ENCODE data around the gene WDFY2. TPM values are rescaled to one million over a fixed set of nuclear protein-coding genes. Genes with fewer than 3 reads are reported as not detected.

WDFY2 gene
- total RNA-seq, 1 donor from 2014 or later, result 20.7 TPM

GRCh38 chr13:51719394-51719793 lies 135.1 kb downstream of the WDFY2 start:
- H3K9me3 Mint-ChIP-seq, result no peaks in the 10 kb centered on the region
- no peak for DNase-seq (ENCODE audit: low read depth, low spot score)
- H3K27me3 Mint-ChIP-seq (ENCODE audit: low read depth), result no peaks in the 10 kb centered on the region
- H3K36me3 Mint-ChIP-seq (ENCODE audit: low read depth), result no peaks in the 10 kb centered on the region
- TF ChIP-seq CTCF (conservative IDR thresholded peaks at IDR 0.05), result no peak
- no peak overlapping the region for H3K4me3 Mint-ChIP-seq
- H3K27ac Mint-ChIP-seq (ENCODE audit: unreplicated experiment), result no peak overlapping the region
- peaks cover 9% of the 10 kb centered on the region for H3K4me1 Mint-ChIP-seq

GRCh38 chr13:51721496-51721895 lies 137.2 kb downstream of the WDFY2 start:
- Mint-ChIP-seq H3K36me3 (ENCODE audit: low read depth) (no peaks in the 10 kb centered on the region), H3K27ac (ENCODE audit: unreplicated experiment) (no peak overlapping the region), H3K27me3 (ENCODE audit: low read depth) (no peaks in the 10 kb centered on the region), H3K4me1 (peaks cover 9% of the 10 kb centered on the region), H3K9me3 (no peaks in the 10 kb centered on the region), H3K4me3 (no peak overlapping the region)
- DNase-seq (ENCODE audit: low read depth, low spot score), result no peak
- no peak for TF ChIP-seq CTCF (conservative IDR thresholded peaks at IDR 0.05)

- no peak for TF ChIP-seq CTCF (conservative IDR thresholded peaks at IDR 0.05)
- Mint-ChIP-seq H3K27ac (ENCODE audit: unreplicated experiment) (no peak overlapping the region), H3K4me1 (peaks cover 22% of the 10 kb centered on the region), H3K27me3 (ENCODE audit: low read depth) (no peaks in the 10 kb centered on the region), H3K36me3 (ENCODE audit: low read depth) (peaks cover 3% of the 10 kb centered on the region), H3K9me3 (peaks cover 3% of the 10 kb centered on the region), H3K4me3 (no peak overlapping the region)
- no peak for DNase-seq (ENCODE audit: low read depth, low spot score)
These were observed 139.3 kb downstream of the WDFY2 start for GRCh38 chr13:51723529-51723928.

GRCh38 chr13:51724721-51725120 lies 140.5 kb downstream of the WDFY2 start:
- Mint-ChIP-seq H3K4me3 (no peak overlapping the region), H3K36me3 (ENCODE audit: low read depth) (peaks cover 3% of the 10 kb centered on the region), H3K27ac (ENCODE audit: unreplicated experiment) (no peak overlapping the region), H3K4me1 (peaks cover 23% of the 10 kb centered on the region), H3K27me3 (ENCODE audit: low read depth) (no peaks in the 10 kb centered on the region), H3K9me3 (peaks cover 3% of the 10 kb centered on the region)
- TF ChIP-seq CTCF (conservative IDR thresholded peaks at IDR 0.05), result no peak
- no peak for DNase-seq (ENCODE audit: low read depth, low spot score)

GRCh38 chr13:51726446-51727193 lies 142.4 kb downstream of the WDFY2 start:
- peaks cover 3% of the 10 kb centered on the region for H3K36me3 Mint-ChIP-seq (ENCODE audit: low read depth)
- TF ChIP-seq CTCF (conservative IDR thresholded peaks at IDR 0.05), result no peak
- DNase-seq (ENCODE audit: low read depth, low spot score), result no peak
- no peaks in the 10 kb centered on the region for H3K27me3 Mint-ChIP-seq (ENCODE audit: low read depth)
- H3K9me3 Mint-ChIP-seq, result peaks cover 3% of the 10 kb centered on the region
- H3K27ac Mint-ChIP-seq (ENCODE audit: unreplicated experiment), result no peak overlapping the region
- peaks cover 19% of the 10 kb centered on the region for H3K4me1 Mint-ChIP-seq
- no peak overlapping the region for H3K4me3 Mint-ChIP-seq
